H9 (cell line): ENCODE measurements around the gene MALRD1. TPM values are rescaled to one million over a fixed set of nuclear protein-coding genes. Genes with fewer than 3 reads are reported as not detected.

ENCODE experiments used
- DNase-seq: peaks from one replicate; pipeline ENCODE4 v3.0.0-alpha.2; 2017
- H2AFZ ChIP-seq: one replicate; pipeline ENCODE4 v1.6.1; 2013; ENCODE audit warnings: mild to moderate bottlenecking, low read length, control low read depth, moderate library complexity
- H2AK5ac ChIP-seq: 2 replicates; pipeline ENCODE4 v1.6.1; 2013; ENCODE audit warnings: low read length, control low read depth, mixed read lengths; ENCODE audit not compliant: insufficient read length
- H2BK120ac ChIP-seq: one replicate; pipeline ENCODE4 v1.6.1; 2013; ENCODE audit warnings: low read depth, mild to moderate bottlenecking, low read length, control low read depth, inconsistent platforms; ENCODE audit not compliant: poor library complexity, severe bottlenecking
- H2BK12ac ChIP-seq: 2 replicates; pipeline ENCODE4 v1.6.1; 2013; ENCODE audit warnings: low read length, control low read depth, mixed read lengths, low read depth; ENCODE audit not compliant: insufficient read length
- H2BK15ac ChIP-seq: 2 replicates; pipeline ENCODE4 v1.6.1; 2013; ENCODE audit warnings: low read depth, low read length, control low read depth
- H2BK20ac ChIP-seq: one replicate; pipeline ENCODE4 v1.6.1; 2013; ENCODE audit warnings: low read depth, mild to moderate bottlenecking, low read length, control low read depth, inconsistent platforms; ENCODE audit not compliant: poor library complexity, severe bottlenecking
- H2BK5ac ChIP-seq: 2 replicates; pipeline ENCODE4 v1.6.1; 2013; ENCODE audit warnings: low read length, control low read depth, mixed read lengths; ENCODE audit not compliant: insufficient read length
- H3K14ac ChIP-seq: 2 replicates; pipeline ENCODE4 v1.6.1; 2013; ENCODE audit warnings: low read length, control low read depth; ENCODE audit not compliant: insufficient read depth
- H3K18ac ChIP-seq: 2 replicates; pipeline ENCODE4 v1.6.1; 2013; ENCODE audit warnings: low read depth, mild to moderate bottlenecking, mixed read lengths, low read length, control low read depth; ENCODE audit not compliant: insufficient read length
- H3K23ac ChIP-seq: 2 replicates; pipeline ENCODE4 v1.6.1; 2013; ENCODE audit warnings: low read length, control low read depth, mixed read lengths, low read depth; ENCODE audit not compliant: insufficient read length
- H3K23me2 ChIP-seq: 2 replicates; pipeline ENCODE4 v1.6.1; 2013; ENCODE audit warnings: low read depth, mild to moderate bottlenecking, mixed read lengths, low read length, control low read depth; ENCODE audit not compliant: insufficient read length, poor library complexity, severe bottlenecking
- H3K27ac ChIP-seq: 2 replicates; pipeline ENCODE4 v1.5.1; 2013; ENCODE audit warnings: low read length, control low read depth, mixed read lengths, low read depth; ENCODE audit not compliant: insufficient read length
- H3K27me3 ChIP-seq: 2 replicates; pipeline ENCODE4 v1.6.1; 2013; ENCODE audit warnings: low read length, control low read depth, inconsistent platforms; ENCODE audit not compliant: insufficient read depth
- H3K4ac ChIP-seq: 2 replicates; pipeline ENCODE4 v1.6.1; 2013; ENCODE audit warnings: low read depth, mild to moderate bottlenecking, control low read depth, inconsistent platforms, low read length, moderate library complexity
- H3K4me1 ChIP-seq: 2 replicates; pipeline ENCODE4 v1.6.1; 2013; ENCODE audit warnings: low read length, control low read depth, inconsistent platforms; ENCODE audit not compliant: insufficient read depth
- H3K4me2 ChIP-seq: 2 replicates; pipeline ENCODE4 v1.6.1; 2013; ENCODE audit warnings: low read length, control low read depth, mixed read lengths; ENCODE audit not compliant: insufficient read length, insufficient read depth
- H3K56ac ChIP-seq: 2 replicates; pipeline ENCODE4 v1.6.1; 2013; ENCODE audit warnings: low read depth, mild to moderate bottlenecking, mixed read lengths, low read length, control low read depth; ENCODE audit not compliant: insufficient read length
- H3K79me1 ChIP-seq: 2 replicates; pipeline ENCODE4 v1.6.1; 2013; ENCODE audit warnings: low read depth, mild to moderate bottlenecking, moderate library complexity, low read length, control low read depth, inconsistent platforms; ENCODE audit not compliant: insufficient read depth, poor library complexity, severe bottlenecking
- H3K79me2 ChIP-seq: 2 replicates; pipeline ENCODE4 v1.6.1; 2013; ENCODE audit warnings: low read length, control low read depth, inconsistent platforms; ENCODE audit not compliant: insufficient read depth
- H3K9ac ChIP-seq: 2 replicates; pipeline ENCODE4 v1.6.1; 2013; ENCODE audit warnings: low read length, control low read depth, mixed read lengths; ENCODE audit not compliant: insufficient read length; ENCODE audit errors: extremely low read depth
- H3K9me3 ChIP-seq: one replicate; pipeline ENCODE4 v1.6.1; 2013; ENCODE audit warnings: low read depth, low read length, inconsistent platforms; ENCODE audit not compliant: control insufficient read depth
- H3T11ph ChIP-seq: one replicate; pipeline ENCODE4 v1.6.1; 2013; ENCODE audit warnings: mild to moderate bottlenecking, low read length, control low read depth, inconsistent platforms
- H4K20me1 ChIP-seq: one replicate; pipeline ENCODE4 v1.6.1; 2013; ENCODE audit not compliant: control insufficient read depth, insufficient read length, insufficient read depth
- H4K5ac ChIP-seq: 2 replicates; pipeline ENCODE4 v1.6.1; 2013; ENCODE audit warnings: low read depth, mild to moderate bottlenecking, mixed read lengths, low read length, control low read depth; ENCODE audit not compliant: insufficient read length
- H4K8ac ChIP-seq: replicated peaks from 2 replicates; pipeline ENCODE4 v1.6.1; 2013; ENCODE audit warnings: low read length, control low read depth, mixed read lengths, low read depth; ENCODE audit not compliant: insufficient read length
- H4K91ac ChIP-seq: 2 replicates; pipeline ENCODE4 v1.6.1; 2013; ENCODE audit warnings: low read depth, mild to moderate bottlenecking, moderate library complexity, mixed read lengths, low read length, control low read depth; ENCODE audit not compliant: insufficient read length
- H3K27ac Mint-ChIP-seq, 3 experiments: 2 replicates in 2 of 3; 3 replicates in 1 of 3; pipeline ENCODE4 v1.8.0; 2020 to 2021; ENCODE audit warnings: mixed read lengths in 3 of 3, mild to moderate bottlenecking in 1 of 3, moderate library complexity in 1 of 3
- H3K27me3 Mint-ChIP-seq: 2 replicates; pipeline ENCODE4 v1.8.0; 2021; ENCODE audit warnings: low read depth, mild to moderate bottlenecking, moderate library complexity, mixed read lengths
- H3K36me3 Mint-ChIP-seq, 3 experiments: 2 replicates in 2 of 3; 3 replicates in 1 of 3; pipeline ENCODE4 v1.8.0; 2020 to 2021; ENCODE audit warnings: low read depth in 3 of 3, mixed read lengths in 3 of 3; ENCODE audit not compliant: insufficient read depth in 1 of 3
- H3K4me1 Mint-ChIP-seq, 2 experiments: 2 replicates each; pipeline ENCODE4 v1.8.0; 2020; ENCODE audit warnings: mixed read lengths in 2 of 2
- H3K4me3 Mint-ChIP-seq, 2 experiments: 2 replicates in 1 of 2; 3 replicates in 1 of 2; pipeline ENCODE4 v1.8.0; 2020 to 2021; ENCODE audit warnings: mild to moderate bottlenecking in 2 of 2, mixed read lengths in 2 of 2, moderate library complexity in 1 of 2
- H3K9me3 Mint-ChIP-seq, 2 experiments: 2 replicates in 1 of 2; 3 replicates in 1 of 2; pipeline ENCODE4 v1.8.0; 2020; ENCODE audit warnings: mild to moderate bottlenecking in 2 of 2, mixed read lengths in 2 of 2, moderate library complexity in 1 of 2
- WGBS: extraction: QIAGEN DNeasy Blood & Tissue Kit; methylation state at CpG from one replicate; pipeline ENCODE4 v1.1.7; 2013; ENCODE audit warnings: missing lambda C conversion rate, low lambda C conversion rate, mixed read lengths; ENCODE audit not compliant: insufficient read length; ENCODE audit errors: extremely low coverage; 5-methylcytosine and 5-hydroxymethylcytosine counted together
- total RNA-seq: library from RNA; stranded (reverse); gene quantifications from 2 replicates; pipeline ENCODE4 v1.2.1, GENCODE V29; 2021
- TF ChIP-seq, protein P1 (sequence below): fragments of 200-600 bp; sonication (generic); conservative IDR thresholded peaks from 3 replicates; pipeline ENCODE4 v1.8.0; 2021; ENCODE audit warnings: antibody characterized with exemption, mild to moderate bottlenecking

MALRD1 gene
- total RNA-seq, 1 experiment from 2014 or later: 0.20 TPM

DNA sequence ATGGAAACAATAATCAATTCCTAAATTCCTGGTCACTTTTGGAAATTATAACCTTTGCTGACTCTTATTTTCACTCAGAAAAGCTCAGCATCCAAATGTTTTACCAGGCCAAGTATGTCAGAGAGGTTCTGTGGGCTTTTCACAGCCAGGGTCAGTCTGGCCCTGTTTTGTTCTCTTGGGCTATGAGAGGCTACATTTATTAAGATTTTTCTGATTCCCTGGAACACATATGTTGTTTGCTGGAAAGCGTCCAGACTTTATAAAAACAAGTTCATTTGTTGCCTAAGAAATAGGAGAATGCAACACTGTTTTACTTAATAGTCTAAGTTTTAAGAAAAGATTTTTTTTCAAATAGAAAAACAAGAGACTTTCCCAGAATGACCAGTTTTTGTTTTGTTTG is 529.2 kb downstream of the MALRD1 start:
- Histone ChIP-seq H3K4me2 (no peak overlapping the region), H4K5ac (no peak overlapping the region), H3K14ac (no peak overlapping the region), H2BK20ac (no peak overlapping the region), H2BK12ac (no peak overlapping the region), H3K79me1 (no peaks in the 10 kb centered on the region), H3K79me2 (no peaks in the 10 kb centered on the region), H2BK5ac (no peak overlapping the region), H3K9me3 (no peaks in the 10 kb centered on the region), H3K23ac (no peak overlapping the region), H2AK5ac (no peak overlapping the region), H3K18ac (no peak overlapping the region), H3T11ph (no peak overlapping the region), H3K56ac (no peak overlapping the region), H3K4me1 (no peaks in the 10 kb centered on the region), H4K20me1 (no peaks in the 10 kb centered on the region), H4K8ac (no peak overlapping the region), H2BK15ac (no peak overlapping the region), H3K4ac (no peak overlapping the region), H3K27me3 (no peaks in the 10 kb centered on the region), H2AFZ (no peak overlapping the region), H3K23me2 (no peaks in the 10 kb centered on the region), H4K91ac (no peak overlapping the region), H3K9ac (no peak overlapping the region), H3K27ac (no peak overlapping the region), H2BK120ac (no peak overlapping the region)
- H3K27ac Mint-ChIP-seq: no peak overlapping the region
- H3K36me3 Mint-ChIP-seq: no peaks in the 10 kb centered on the region
- H3K9me3 Mint-ChIP-seq: no peaks in the 10 kb centered on the region; a peak in 1 of 5 replicates
- WGBS: no CpG with 5 or more reads among the region's 1 CpG
- H3K4me1 Mint-ChIP-seq: peaks cover 4% of the 10 kb centered on the region in 2 experiments; a peak in 3 of 4 replicates
- TF ChIP-seq, protein P1, sequence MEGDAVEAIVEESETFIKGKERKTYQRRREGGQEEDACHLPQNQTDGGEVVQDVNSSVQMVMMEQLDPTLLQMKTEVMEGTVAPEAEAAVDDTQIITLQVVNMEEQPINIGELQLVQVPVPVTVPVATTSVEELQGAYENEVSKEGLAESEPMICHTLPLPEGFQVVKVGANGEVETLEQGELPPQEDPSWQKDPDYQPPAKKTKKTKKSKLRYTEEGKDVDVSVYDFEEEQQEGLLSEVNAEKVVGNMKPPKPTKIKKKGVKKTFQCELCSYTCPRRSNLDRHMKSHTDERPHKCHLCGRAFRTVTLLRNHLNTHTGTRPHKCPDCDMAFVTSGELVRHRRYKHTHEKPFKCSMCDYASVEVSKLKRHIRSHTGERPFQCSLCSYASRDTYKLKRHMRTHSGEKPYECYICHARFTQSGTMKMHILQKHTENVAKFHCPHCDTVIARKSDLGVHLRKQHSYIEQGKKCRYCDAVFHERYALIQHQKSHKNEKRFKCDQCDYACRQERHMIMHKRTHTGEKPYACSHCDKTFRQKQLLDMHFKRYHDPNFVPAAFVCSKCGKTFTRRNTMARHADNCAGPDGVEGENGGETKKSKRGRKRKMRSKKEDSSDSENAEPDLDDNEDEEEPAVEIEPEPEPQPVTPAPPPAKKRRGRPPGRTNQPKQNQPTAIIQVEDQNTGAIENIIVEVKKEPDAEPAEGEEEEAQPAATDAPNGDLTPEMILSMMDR: no peak
- no peak overlapping the region for H3K4me3 Mint-ChIP-seq
- no peaks in the 10 kb centered on the region for H3K27me3 Mint-ChIP-seq
- no peak for DNase-seq
